Measurements from ENCODE around the gene CREG2. TPM values are rescaled to one million over a fixed set of nuclear protein-coding genes. Genes with fewer than 3 reads are reported as not detected.

The CREG2 gene
- total RNA-seq, 4 donors from 2014 or later = 0.38 to 2.5 (median 1.3) TPM

GRCh38 chr2:101402630-101403029 is 15.3 kb upstream of the CREG2 start:
- TF ChIP-seq POLR2A (IDR thresholded peaks at IDR 0.05) (no peak), CTCF (IDR thresholded peaks at IDR 0.05) (no peak)
- no peaks in the 10 kb centered on the region for H3K36me3 ChIP-seq
- 78 to 93% methylated on average over 6 of the region's 6 CpGs for WGBS, 2 donors

GRCh38 chr2:101401906-101402305 is 14.6 kb upstream of the CREG2 start:
- TF ChIP-seq CTCF (IDR thresholded peaks at IDR 0.05) (no peak), POLR2A (IDR thresholded peaks at IDR 0.05) (no peak)
- Histone ChIP-seq H3K4me1 (peaks cover 0 to 27% (median 3%) of the 10 kb centered on the region in 3 donors), H3K36me3 (no peaks in the 10 kb centered on the region), H3K27me3 (peaks cover 0 to 6% (median 0%) of the 10 kb centered on the region in 4 donors), H3K4me3 (no peak overlapping the region), H3K27ac (no peak overlapping the region), H3K9me3 (no peaks in the 10 kb centered on the region)
- DNase-seq = no peak
- intact Hi-C loops (cut with DNase I) = no loop called here
- 73 to 77% methylated on average over 5 of the region's 5 CpGs for WGBS, 2 donors

More at GRCh38 chr2:101402630-101403029, 15.3 kb upstream of the CREG2 start:
- Histone ChIP-seq H3K9me3 (no peaks in the 10 kb centered on the region), H3K4me3 (no peak overlapping the region), H3K27ac (no peak overlapping the region), H3K27me3 (peaks cover 0 to 5% (median 0%) of the 10 kb centered on the region in 4 donors), H3K4me1 (peaks cover 0 to 25% (median 3%) of the 10 kb centered on the region in 3 donors)
- DNase-seq = no peak
- intact Hi-C loops (cut with DNase I) = no loop called here

GRCh38 chr2:101401326-101401665 is 14.0 kb upstream of the CREG2 start:
- Histone ChIP-seq H3K27me3 (peaks cover 0 to 6% (median 0%) of the 10 kb centered on the region in 4 donors), H3K36me3 (no peaks in the 10 kb centered on the region), H3K4me1 (peaks cover 0 to 32% (median 3%) of the 10 kb centered on the region in 3 donors), H3K4me3 (no peak overlapping the region), H3K9me3 (no peaks in the 10 kb centered on the region), H3K27ac (no peak overlapping the region)
- no peak for TF ChIP-seq CTCF (IDR thresholded peaks at IDR 0.05)
- no peak for TF ChIP-seq POLR2A (IDR thresholded peaks at IDR 0.05)
- intact Hi-C loops (cut with DNase I) = no loop called here
- DNase-seq = no peak
- 66 to 69% methylated on average over 8 of the region's 8 CpGs for WGBS, 2 donors

- DNase-seq = no peak
- Histone ChIP-seq H3K4me3 (no peak overlapping the region), H3K36me3 (no peaks in the 10 kb centered on the region), H3K27ac (no peak overlapping the region), H3K4me1 (peaks cover 0 to 37% (median 3%) of the 10 kb centered on the region in 3 donors), H3K27me3 (peaks cover 0 to 6% (median 0%) of the 10 kb centered on the region in 4 donors), H3K9me3 (no peaks in the 10 kb centered on the region)
- WGBS, 2 donors = 71 to 74% methylated on average over 14 to 15 of the region's 18 CpGs
- no peak for TF ChIP-seq POLR2A (IDR thresholded peaks at IDR 0.05)
- no peak for TF ChIP-seq CTCF (IDR thresholded peaks at IDR 0.05)
- intact Hi-C loops (cut with DNase I) = no loop called here
Measured at GRCh38 chr2:101400506-101401325, 13.4 kb upstream of the CREG2 start.

- WGBS, 2 donors = 32 to 49% methylated on average over 8 of the region's 8 CpGs
- no peaks in the 10 kb centered on the region for H3K9me3 ChIP-seq
- peak overlapping the region in 1 of 4 donors; percentile 2 for H3K27ac ChIP-seq
- H3K27me3 ChIP-seq = peaks cover 0 to 6% (median 0%) of the 10 kb centered on the region in 4 donors
- H3K36me3 ChIP-seq = no peaks in the 10 kb centered on the region
- TF ChIP-seq CTCF (IDR thresholded peaks at IDR 0.05) = no peak
- TF ChIP-seq POLR2A (IDR thresholded peaks at IDR 0.05) = no peak
- DNase-seq = no peak
- no peak overlapping the region for H3K4me3 ChIP-seq
- intact Hi-C loops (cut with DNase I) = no loop called here
- H3K4me1 ChIP-seq = peaks cover 0 to 42% (median 3%) of the 10 kb centered on the region in 3 donors
Measured at GRCh38 chr2:101400048-101400447, 12.7 kb upstream of the CREG2 start.

Measured in esophagus squamous epithelium (tissue), 5 donors.